ENCODE results near the gene DONSON. TPM values are rescaled to one million over a fixed set of nuclear protein-coding genes. Genes with fewer than 3 reads are reported as not detected.

Gene DONSON
- total and polyA plus RNA-seq, 2 of the 13 experiments (the other 11 are each of a cell fraction or from before 2014, with no cell fraction given): 35.4 to 63.6 TPM

DNA sequence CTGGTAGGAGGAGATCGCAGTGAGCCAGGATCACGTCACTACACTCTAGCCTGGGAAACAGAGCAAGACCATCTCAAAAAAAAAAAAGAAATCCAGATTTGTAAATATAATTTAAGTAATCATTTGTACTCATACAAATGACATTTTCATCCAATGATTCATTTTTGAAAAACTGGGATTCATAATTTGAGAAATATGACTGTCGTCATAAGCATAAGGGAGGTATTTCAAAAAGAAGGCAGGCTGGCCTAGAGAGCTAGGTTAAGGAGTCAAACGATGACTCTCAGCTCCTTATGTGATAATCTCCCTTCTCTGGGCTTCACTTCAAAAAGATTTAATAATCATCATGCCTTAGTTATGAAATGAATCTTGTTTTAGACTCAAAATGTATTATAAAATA is 48.9 kb downstream of the DONSON start:
- TF ChIP-seq ZNF782 (CRISPR knock-in tag; IDR thresholded peaks at IDR 0.05; ENCODE audit: borderline replicate concordance): no peak
- Histone ChIP-seq H3K4me3 (replicated peaks in 1 of 3; ENCODE audit: insufficient read depth in 1 of 3, low read depth in 2 of 3, low read length in 3 of 3) (no peak overlapping the region), H3K4me1 (ENCODE audit: insufficient read depth, low read length) (peaks cover 10% of the 10 kb centered on the region), H3K36me3 (replicated peaks in 1 of 2; ENCODE audit: control insufficient read depth in 1 of 2, insufficient read depth in 2 of 2, low read length in 2 of 2) (peaks cover 5 to 44% of the 10 kb centered on the region in 2 experiments; a peak in 4 of 5 replicates), H2AFZ (ENCODE audit: low read length) (no peak overlapping the region), H3K79me2 (ENCODE audit: insufficient read depth, low read length) (peaks cover 56% of the 10 kb centered on the region), H3K27ac (ENCODE audit: extremely low read length, insufficient read depth, low read length) (no peak overlapping the region), H3K27me3 (ENCODE audit: control insufficient read depth in 1 of 2, insufficient read depth in 2 of 2, low read length in 2 of 2) (no peaks in the 10 kb centered on the region; a peak in 1 of 5 replicates), H4K20me1 (ENCODE audit: insufficient read depth, low read length) (peaks cover 18% of the 10 kb centered on the region), H3K9ac (ENCODE audit: insufficient read depth, low read depth, low read length) (peak overlapping the region; percentile 44; the same call in 1 of the 2 replicates), H3K4me2 (ENCODE audit: low read depth, low read length) (no peak overlapping the region), H3K9me3 (ENCODE audit: low read length) (no peaks in the 10 kb centered on the region)
- WGBS (ENCODE audit: low lambda C conversion rate): 90% methylated on average over 4 of the region's 4 CpGs
- POLR2A ChIA-PET: interaction anchor here (1.6 kb wide), 1 partner anchor 48 kb away, joined by 3 read pairs; the partner anchor contains the start of gene DNAJC28
- CTCF ChIA-PET (ENCODE audit: low intra/inter-chr PET ratio, low total read pairs): no interaction called here
- BruUV-seq (replicated peaks): no TSS peak
- DNase-seq (ENCODE audit: low spot score) (no peak), ATAC-seq (no peak), FAIRE-seq (no peak)
- intact Hi-C loops (cut with micrococcal nuclease; ENCODE audit: unreplicated experiment) (loop anchor here (5.0 kb wide), 1 partner anchor 48 kb away; the partner anchor contains the start of gene DONSON), in situ Hi-C loops (cut with HindIII; ENCODE audit: extremely low pct_ligation_motif_present, low pct_unique_long_range_greater_than_20kb) (no loop called here)

DNA sequence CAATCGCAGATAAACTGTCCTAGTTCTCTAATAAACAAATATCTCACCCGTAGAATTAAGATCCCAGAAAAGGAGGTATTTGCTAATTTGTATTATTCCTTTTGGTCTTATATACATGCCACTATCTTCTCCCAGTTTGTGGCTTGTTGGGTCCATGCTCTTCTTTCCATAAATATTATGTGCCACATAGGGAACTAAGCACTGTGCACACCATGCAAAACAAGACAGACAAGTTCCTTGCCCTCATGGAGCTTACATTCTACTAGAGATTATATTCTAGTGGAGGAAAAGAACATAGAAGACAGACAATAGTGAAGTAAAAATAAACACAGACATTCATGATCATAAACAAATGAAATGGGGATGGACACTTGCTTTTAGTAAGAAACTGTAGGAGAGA is 51.3 kb downstream of the DONSON start:
- ChIA-PET POLR2A (no interaction called here), CTCF (ENCODE audit: low intra/inter-chr PET ratio, low total read pairs) (no interaction called here)
- Histone ChIP-seq H3K27me3 (ENCODE audit: control insufficient read depth in 1 of 2, insufficient read depth in 2 of 2, low read length in 2 of 2) (no peaks in the 10 kb centered on the region; a peak in 1 of 5 replicates), H3K9me3 (ENCODE audit: low read length) (no peaks in the 10 kb centered on the region), H3K4me2 (ENCODE audit: low read depth, low read length) (no peak overlapping the region), H3K79me2 (ENCODE audit: insufficient read depth, low read length) (peaks cover 39% of the 10 kb centered on the region), H3K36me3 (replicated peaks in 1 of 2; ENCODE audit: control insufficient read depth in 1 of 2, insufficient read depth in 2 of 2, low read length in 2 of 2) (peaks cover 8 to 65% of the 10 kb centered on the region in 2 experiments), H3K4me3 (replicated peaks in 1 of 3; ENCODE audit: insufficient read depth in 1 of 3, low read depth in 2 of 3, low read length in 3 of 3) (no peak overlapping the region), H3K27ac (ENCODE audit: extremely low read length, insufficient read depth, low read length) (no peak overlapping the region), H4K20me1 (ENCODE audit: insufficient read depth, low read length) (peaks cover 4% of the 10 kb centered on the region; the same call in 1 of the 2 replicates), H2AFZ (ENCODE audit: low read length) (no peak overlapping the region), H3K9ac (ENCODE audit: insufficient read depth, low read depth, low read length) (no peak overlapping the region), H3K4me1 (ENCODE audit: insufficient read depth, low read length) (peaks cover 10% of the 10 kb centered on the region)
- intact Hi-C loops (cut with micrococcal nuclease; ENCODE audit: unreplicated experiment) (no loop called here), in situ Hi-C loops (cut with HindIII; ENCODE audit: extremely low pct_ligation_motif_present, low pct_unique_long_range_greater_than_20kb) (no loop called here)
- FAIRE-seq (no peak), ATAC-seq (no peak), DNase-seq (ENCODE audit: low spot score) (no peak)
- no TSS peak for BruUV-seq (replicated peaks)
- 100% methylated on average over 2 of the region's 2 CpGs for WGBS (ENCODE audit: low lambda C conversion rate)
- TF ChIP-seq CC2D1A (CRISPR knock-in tag; IDR thresholded peaks at IDR 0.05) (no peak), ZNF660 (CRISPR knock-in tag; IDR thresholded peaks at IDR 0.05; ENCODE audit: borderline replicate concordance, low read depth) (no peak), KLF12 (CRISPR knock-in tag; IDR thresholded peaks at IDR 0.05; ENCODE audit: borderline replicate concordance) (no peak), ZSCAN22 (CRISPR knock-in tag; IDR thresholded peaks at IDR 0.05) (no peak), ATF7-NPFF (CRISPR knock-in tag; IDR thresholded peaks at IDR 0.05; ENCODE audit: low read depth) (no peak), EZH2 (conservative IDR thresholded peaks at IDR 0.05; ENCODE audit: low read depth, low read length) (no peak), REPIN1 (CRISPR knock-in tag; IDR thresholded peaks at IDR 0.05; ENCODE audit: borderline replicate concordance, low read depth) (no peak), NRL (CRISPR knock-in tag; IDR thresholded peaks at IDR 0.05; ENCODE audit: borderline replicate concordance) (no peak), MIER3 (CRISPR knock-in tag; IDR thresholded peaks at IDR 0.05; ENCODE audit: borderline replicate concordance) (no peak), FIP1L1 (IDR thresholded peaks at IDR 0.05; ENCODE audit: borderline replicate concordance, insufficient read depth, low read depth, low read length) (no peak), EHMT2 (IDR thresholded peaks at IDR 0.05; ENCODE audit: borderline replicate concordance, low read depth, low read length) (no peak), SMC3 (IDR thresholded peaks at IDR 0.05; ENCODE audit: low read length) (no peak), HDAC2 (CRISPR knock-in tag; IDR thresholded peaks at IDR 0.05) (no peak), DPF2 (CRISPR knock-in tag; IDR thresholded peaks at IDR 0.05; ENCODE audit: borderline replicate concordance, low read depth) (no peak), FOXJ3 (CRISPR knock-in tag; IDR thresholded peaks at IDR 0.05; ENCODE audit: borderline replicate concordance) (no peak), MED8 (CRISPR knock-in tag; IDR thresholded peaks at IDR 0.05; ENCODE audit: insufficient replicate concordance) (no peak)
- TF ChIP-seq, protein P1, sequence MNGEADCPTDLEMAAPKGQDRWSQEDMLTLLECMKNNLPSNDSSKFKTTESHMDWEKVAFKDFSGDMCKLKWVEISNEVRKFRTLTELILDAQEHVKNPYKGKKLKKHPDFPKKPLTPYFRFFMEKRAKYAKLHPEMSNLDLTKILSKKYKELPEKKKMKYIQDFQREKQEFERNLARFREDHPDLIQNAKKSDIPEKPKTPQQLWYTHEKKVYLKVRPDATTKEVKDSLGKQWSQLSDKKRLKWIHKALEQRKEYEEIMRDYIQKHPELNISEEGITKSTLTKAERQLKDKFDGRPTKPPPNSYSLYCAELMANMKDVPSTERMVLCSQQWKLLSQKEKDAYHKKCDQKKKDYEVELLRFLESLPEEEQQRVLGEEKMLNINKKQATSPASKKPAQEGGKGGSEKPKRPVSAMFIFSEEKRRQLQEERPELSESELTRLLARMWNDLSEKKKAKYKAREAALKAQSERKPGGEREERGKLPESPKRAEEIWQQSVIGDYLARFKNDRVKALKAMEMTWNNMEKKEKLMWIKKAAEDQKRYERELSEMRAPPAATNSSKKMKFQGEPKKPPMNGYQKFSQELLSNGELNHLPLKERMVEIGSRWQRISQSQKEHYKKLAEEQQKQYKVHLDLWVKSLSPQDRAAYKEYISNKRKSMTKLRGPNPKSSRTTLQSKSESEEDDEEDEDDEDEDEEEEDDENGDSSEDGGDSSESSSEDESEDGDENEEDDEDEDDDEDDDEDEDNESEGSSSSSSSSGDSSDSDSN (CRISPR knock-in tag; IDR thresholded peaks at IDR 0.05): no peak
